T-helper 2 cell treated with Interferon-gamma antibody and Interleukin-4, amounts not matched to agents 100 ng/mL and 5 ng/mL, for 36 hours (primary cell): Measurements from ENCODE around the gene ZNF792. TPM values are rescaled to one million over a fixed set of nuclear protein-coding genes. Genes with fewer than 3 reads are reported as not detected.
"Not testable (repeated sequence)": the region's sequence is repeated elsewhere in the genome, so short reads cannot be mapped to it uniquely, and the experiment has no call there.

Experiments used
- intact Hi-C: fragments of 100-400 bp; cut with micrococcal nuclease; formaldehyde crosslinking; loops from one replicate; pipeline ENCODE4 v1.15.1; 2023
- total RNA-seq: library from RNA; stranded (reverse); gene quantifications from 2 replicates; pipeline ENCODE4 v1.2.3, GENCODE V29; 2022

The ZNF792 gene
- 13.7 and 14.8 TPM in 2 replicates for total RNA-seq

- intact Hi-C loops: loop anchor here (5.0 to 10.0 kb wide), 3 partner anchors 39 to 286 kb away; partner anchors contain the start of genes GRAMD1A, SCGB2B2, ZNF302 and ZNF599
Observed at GRCh38 chr19:34963573-34964406, at the start of gene ZNF792. TSS of gene ZNF792 (minus strand) at chr19:34964229. CDS start at chr19:34963662, 567 bp downstream.

- intact Hi-C loops: loop anchor here (1.0 kb wide), 1 partner anchor 40 kb away; no protein-coding TSS in a partner anchor
Observed at GRCh38 chr19:35013041-35013819, 49.2 kb upstream of the ZNF792 start.

- intact Hi-C loops: no loop called here
Observed at GRCh38 chr19:35011737-35012682, 48.0 kb upstream of the ZNF792 start.

DNA sequence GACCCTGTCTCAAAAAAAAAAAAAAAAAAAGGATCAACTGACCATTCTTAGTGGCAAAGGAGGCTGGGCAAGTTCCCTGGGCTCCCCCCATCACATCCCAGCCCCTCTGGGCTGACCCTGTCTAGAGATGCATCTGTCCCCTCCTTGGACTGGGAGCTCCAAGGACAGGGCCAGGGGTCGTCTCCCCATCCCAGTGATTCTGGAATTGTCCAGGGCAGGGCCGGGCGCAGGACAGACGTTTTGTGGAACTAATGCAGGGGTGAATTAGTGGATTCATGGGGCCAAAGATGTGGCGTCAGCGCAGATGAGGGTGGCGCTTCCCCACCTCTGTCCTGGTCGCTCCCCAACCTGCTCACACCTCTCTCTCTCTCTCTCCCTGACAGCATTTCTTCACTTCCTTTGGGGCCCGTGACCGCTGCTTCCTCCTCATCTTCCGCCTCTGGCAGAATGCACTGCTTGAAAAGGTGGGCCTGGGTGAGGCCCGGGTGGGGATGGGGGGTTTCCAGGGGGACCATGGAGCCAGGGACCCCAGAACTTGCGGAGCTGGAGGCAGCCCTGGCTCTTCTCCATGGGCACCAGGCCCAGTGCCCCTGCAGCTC lies 47.2 kb upstream of the ZNF792 start:
- intact Hi-C loops: no loop called here

DNA sequence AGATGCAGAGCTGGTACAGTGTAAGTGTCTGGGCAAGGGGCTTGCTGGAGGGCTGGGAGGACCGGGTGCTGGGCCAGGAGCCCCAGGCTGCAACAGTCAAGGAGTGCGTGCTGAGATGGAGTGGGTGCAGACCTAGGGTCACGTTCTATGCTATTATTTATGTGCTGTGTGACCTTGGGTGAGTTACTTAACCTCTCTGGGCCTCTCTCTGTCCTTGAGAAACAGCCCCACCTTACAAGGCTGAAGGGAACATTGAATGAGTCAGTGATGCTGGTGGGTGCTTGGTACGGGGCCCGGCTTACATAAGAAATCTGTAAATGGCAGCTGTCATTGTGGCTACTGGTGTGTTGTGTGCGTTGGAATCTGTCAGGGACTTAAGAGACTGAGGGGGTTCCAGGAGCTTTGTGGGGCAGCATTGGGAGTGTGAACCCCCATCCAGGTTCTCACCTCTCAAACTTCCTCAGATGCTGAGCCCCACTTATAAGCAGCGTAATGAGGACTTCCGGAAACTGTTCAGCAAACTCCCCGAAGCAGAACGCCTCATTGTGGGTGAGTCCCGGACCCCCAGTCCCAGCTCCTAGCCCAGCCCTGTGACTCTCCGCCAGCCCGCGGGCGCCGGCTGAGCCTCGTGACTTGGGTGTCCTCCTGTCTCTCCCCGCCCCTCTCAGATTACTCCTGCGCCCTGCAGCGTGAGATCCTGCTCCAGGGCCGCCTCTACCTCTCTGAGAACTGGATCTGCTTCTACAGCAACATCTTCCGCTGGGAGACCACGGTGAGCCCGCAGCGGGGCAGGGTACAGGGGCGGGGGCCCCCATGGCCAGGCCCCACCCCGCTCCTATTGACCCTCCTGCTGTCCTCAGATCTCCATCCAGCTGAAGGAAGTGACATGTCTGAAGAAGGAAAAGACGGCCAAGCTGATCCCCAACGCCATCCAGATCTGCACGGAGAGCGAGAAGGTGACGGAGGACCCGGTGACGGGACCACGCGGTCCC lies 45.7 kb upstream of the ZNF792 start:
- intact Hi-C loops: no loop called here

DNA sequence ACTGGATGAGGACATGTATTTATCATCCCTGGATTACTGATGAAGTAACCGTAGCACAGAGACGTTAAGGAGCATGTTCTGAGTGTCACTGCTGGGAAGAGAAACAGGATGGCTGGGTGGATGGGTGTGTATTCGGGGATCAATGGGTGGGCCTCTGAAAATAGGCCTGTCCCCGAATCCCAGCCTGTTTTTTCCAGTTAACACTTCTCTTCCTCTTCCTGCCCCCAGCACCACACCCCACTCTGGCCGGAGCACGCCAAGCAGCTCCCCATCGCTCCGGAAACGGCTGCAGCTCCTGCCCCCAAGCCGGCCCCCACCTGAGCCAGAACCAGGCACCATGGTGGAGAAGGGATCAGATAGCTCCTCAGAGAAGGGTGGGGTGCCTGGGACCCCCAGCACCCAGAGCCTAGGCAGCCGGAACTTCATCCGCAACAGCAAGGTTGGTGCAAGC lies 44.9 kb upstream of the ZNF792 start:
- intact Hi-C loops: no loop called here

GRCh38 chr19:35007427-35007826 lies 43.4 kb upstream of the ZNF792 start:
- intact Hi-C loops: not testable (repeated sequence)

GRCh38 chr19:35006999-35007365 lies 43.0 kb upstream of the ZNF792 start:
- intact Hi-C loops: no loop called here

- intact Hi-C loops: no loop called here
Observed at GRCh38 chr19:35006342-35006998, 42.4 kb upstream of the ZNF792 start.

DNA sequence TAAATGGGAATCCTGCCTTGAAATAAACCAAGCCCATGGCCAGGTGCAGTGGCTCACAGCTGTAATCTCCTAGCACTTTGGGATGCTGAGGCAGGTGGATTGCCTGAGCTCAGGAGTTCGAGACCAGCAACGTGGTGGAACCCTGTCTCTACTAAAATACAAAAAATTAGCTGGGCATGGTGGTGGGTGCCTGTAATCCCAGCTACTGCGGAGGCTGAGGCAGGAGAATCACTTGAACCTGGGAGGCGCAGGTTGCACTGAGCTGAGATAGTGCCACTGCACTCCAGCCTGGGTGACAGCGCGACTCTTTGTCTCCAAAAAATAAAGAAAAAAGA lies 41.9 kb upstream of the ZNF792 start:
- intact Hi-C loops: not testable (repeated sequence)

- intact Hi-C loops: no loop called here
Observed at GRCh38 chr19:35005256-35005977, 41.4 kb upstream of the ZNF792 start.

DNA sequence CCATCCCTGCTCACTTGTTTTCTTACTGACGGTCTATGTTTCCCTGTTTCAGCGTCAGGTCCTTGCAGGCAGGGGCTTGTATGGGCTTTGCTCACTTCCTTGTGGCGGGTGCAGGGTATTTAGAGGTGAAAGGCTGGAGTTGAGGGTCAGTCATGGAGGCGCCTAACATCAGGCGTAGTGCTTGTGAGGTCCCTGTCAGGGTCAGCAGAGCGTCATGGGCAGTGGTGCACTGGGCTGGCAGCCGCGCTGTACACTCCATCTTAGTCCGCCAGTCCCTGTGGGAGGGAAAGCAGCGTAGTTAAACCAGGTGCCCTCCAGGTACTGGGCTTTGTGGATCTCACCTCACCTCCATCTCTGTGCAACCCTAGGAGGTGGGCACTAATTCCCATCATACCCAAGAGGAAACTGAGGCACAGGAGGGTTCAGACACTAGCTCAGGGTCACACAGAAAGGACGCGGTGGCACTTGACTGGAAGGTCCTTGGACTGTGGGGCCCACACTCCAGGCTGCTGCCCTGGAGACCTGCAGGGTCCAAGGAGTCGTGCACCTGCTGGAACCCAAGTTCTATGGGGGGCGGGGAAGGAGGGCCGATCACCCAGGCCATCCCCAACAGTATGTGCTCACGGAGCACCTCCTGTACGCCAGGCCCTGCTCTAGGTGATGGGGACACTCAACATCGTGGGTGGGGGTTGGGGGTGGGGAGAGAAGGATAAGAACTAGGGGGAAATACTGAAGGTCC lies 40.7 kb upstream of the ZNF792 start:
- intact Hi-C loops: loop anchor here (5.0 kb wide), 1 partner anchor 42 kb away; the partner anchor contains the start of gene ZNF792

- intact Hi-C loops: loop anchor here (5.0 kb wide), 1 partner anchor 40 kb away; the partner anchor contains the start of gene ZNF792
Observed at GRCh38 chr19:35002037-35002535, 38.1 kb upstream of the ZNF792 start.

GRCh38 chr19:35000647-35001501 lies 36.8 kb upstream of the ZNF792 start:
- intact Hi-C loops: loop anchor here (1.0 to 5.0 kb wide), 2 partner anchors 28 to 39 kb away; partner anchors contain the start of gene ZNF792

DNA sequence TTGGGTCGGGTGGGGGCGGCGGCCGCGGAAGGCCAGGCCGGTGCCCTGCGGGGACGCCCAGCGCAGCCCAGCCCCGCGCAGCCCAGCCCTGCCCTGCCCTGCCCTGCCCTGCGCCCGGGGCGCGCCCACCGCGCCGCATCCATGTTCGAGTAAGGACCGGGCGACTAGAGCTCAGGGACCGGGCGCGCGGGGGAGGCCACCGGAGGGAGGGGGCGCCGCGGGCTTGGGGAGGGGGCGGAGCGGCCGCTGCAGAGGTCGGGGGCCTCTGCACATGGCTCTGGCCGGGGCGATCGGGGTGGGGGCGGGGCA lies 36.3 kb upstream of the ZNF792 start:
- intact Hi-C loops: loop anchor here (5.0 kb wide), 1 partner anchor 38 kb away; the partner anchor contains the start of gene ZNF792
